Neural progenitor cell (in vitro differentiated cells): ENCODE data around the gene DHRS12. TPM values are rescaled to one million over a fixed set of nuclear protein-coding genes. Genes with fewer than 3 reads are reported as not detected.

Experiments
- DNase-seq: peaks from one replicate; pipeline ENCODE4 v3.0.0-alpha.2; 2016; ENCODE audit warnings: low spot score
- H2AFZ ChIP-seq: fragments of 200-600 bp; sonication (generic); replicated peaks from 2 replicates; pipeline ENCODE4 v1.6.1; 2016; ENCODE audit warnings: antibody characterized with exemption
- H3F3A ChIP-seq: fragments of 200-600 bp; sonication (generic); 2 replicates; pipeline ENCODE4 v1.6.1; 2016; ENCODE audit warnings: antibody characterized with exemption, low read depth
- H3K27ac ChIP-seq: fragments of 200-600 bp; sonication (generic); 2 replicates; pipeline ENCODE4 v1.5.1; 2016; ENCODE audit warnings: mild to moderate bottlenecking
- H3K27me3 ChIP-seq: fragments of 200-600 bp; sonication (generic); 2 replicates; pipeline ENCODE4 v1.6.1; 2016; ENCODE audit warnings: mild to moderate bottlenecking, moderate library complexity
- H3K36me3 ChIP-seq: fragments of 200-600 bp; sonication (generic); 2 replicates; pipeline ENCODE4 v1.5.1; 2016
- H3K4me1 ChIP-seq: fragments of 200-600 bp; sonication (generic); 2 replicates; pipeline ENCODE4 v1.6.1; 2016; ENCODE audit warnings: mixed run types
- H3K4me2 ChIP-seq: fragments of 200-600 bp; sonication (generic); 2 replicates; pipeline ENCODE4 v1.6.1; 2016
- H3K4me3 ChIP-seq: fragments of 200-600 bp; sonication (generic); 2 replicates; pipeline ENCODE4 v1.5.1; 2016
- H3K79me2 ChIP-seq: fragments of 200-600 bp; sonication (generic); 2 replicates; pipeline ENCODE4 v1.6.1; 2016; ENCODE audit warnings: low read depth
- H3K9ac ChIP-seq: fragments of 200-600 bp; sonication (generic); 2 replicates; pipeline ENCODE4 v1.6.1; 2016
- H3K9me3 ChIP-seq: fragments of 200-600 bp; sonication (generic); 2 replicates; pipeline ENCODE4 v1.5.1; 2016; ENCODE audit warnings: low read depth
- H4K20me1 ChIP-seq: fragments of 200-600 bp; sonication (generic); 2 replicates; pipeline ENCODE4 v1.6.1; 2016; ENCODE audit warnings: low read depth
- H3K27ac Mint-ChIP-seq: 3 replicates; pipeline ENCODE4 v1.8.0; 2021; ENCODE audit warnings: mixed read lengths
- H3K27me3 Mint-ChIP-seq: 2 replicates; pipeline ENCODE4 v1.8.0; 2022; ENCODE audit warnings: low read depth, mild to moderate bottlenecking, inconsistent platforms, moderate library complexity, mixed read lengths; ENCODE audit not compliant: insufficient read depth
- H3K36me3 Mint-ChIP-seq: 3 replicates; pipeline ENCODE4 v1.8.0; 2021; ENCODE audit warnings: mixed read lengths
- H3K4me1 Mint-ChIP-seq: 3 replicates; pipeline ENCODE4 v1.8.0; 2021; ENCODE audit warnings: mixed read lengths
- H3K4me3 Mint-ChIP-seq: 3 replicates; pipeline ENCODE4 v1.8.0; 2021; ENCODE audit warnings: mild to moderate bottlenecking, moderate library complexity, mixed read lengths
- H3K9me3 Mint-ChIP-seq: 3 replicates; pipeline ENCODE4 v1.8.0; 2020; ENCODE audit warnings: mixed read lengths
- EZH2 ChIP-seq: fragments of 200-600 bp; sonication (generic); IDR thresholded peaks from 2 replicates; pipeline ENCODE4 v1.6.1; 2017; ENCODE audit warnings: antibody characterized with exemption, mild to moderate bottlenecking, moderate library complexity
- EZH2phosphoT487 ChIP-seq: fragments of 200-600 bp; sonication (generic); IDR thresholded peaks from 2 replicates; pipeline ENCODE4 v1.6.1; 2017; ENCODE audit warnings: antibody characterized with exemption
- total RNA-seq: library from RNA; depleted of rRNA; stranded (reverse); fragments of >200 nt; gene quantifications from 2 replicates; pipeline ENCODE4 v1.2.3, GENCODE V29; 2015; ENCODE audit warnings: low replicate concordance
- TF ChIP-seq, protein P1 (sequence below): fragments of 200-600 bp; sonication (generic); IDR thresholded peaks from 2 replicates; pipeline ENCODE4 v1.5.1; 2017; ENCODE audit warnings: antibody characterized with exemption, mild to moderate bottlenecking

Gene DHRS12
- total RNA-seq, 1 donor from 2014 or later: 5.2 TPM

DNA sequence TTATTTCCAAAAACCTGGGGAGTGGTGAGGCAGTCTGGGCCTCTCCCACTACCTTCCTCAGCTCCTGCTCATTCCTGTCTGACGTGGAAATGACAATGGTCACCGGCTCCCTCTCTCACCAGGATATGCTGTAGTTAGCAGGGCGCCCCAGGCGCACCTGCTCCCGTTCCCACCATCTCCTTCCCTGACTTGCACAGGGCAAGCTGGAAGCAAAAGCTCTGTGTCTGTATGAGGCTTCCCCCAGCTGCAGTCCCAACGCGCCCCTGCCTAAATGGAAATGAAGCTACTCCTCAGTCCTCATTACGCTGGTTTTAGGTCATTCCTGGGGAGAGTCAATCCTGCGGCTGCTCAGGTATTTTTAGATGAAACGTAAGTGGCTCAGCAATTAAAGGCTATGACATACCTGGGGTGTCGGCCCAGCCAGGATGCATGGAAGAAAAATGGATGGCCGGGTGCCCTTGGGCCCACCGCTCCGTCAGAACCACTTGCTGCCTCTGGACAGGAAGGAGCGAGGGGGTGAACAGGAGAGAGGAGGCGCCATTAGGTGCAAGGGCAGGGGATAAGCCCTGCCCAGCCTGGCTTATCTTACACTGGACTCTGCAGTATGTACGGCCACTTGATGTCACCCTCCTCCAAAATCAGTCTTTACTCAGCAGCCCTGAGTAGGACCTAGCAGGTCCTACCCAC is 32.4 kb downstream of the DHRS12 start:
- Histone ChIP-seq H3K9ac (no peak overlapping the region), H3K27ac (no peak overlapping the region), H3K4me3 (no peak overlapping the region), H3K4me2 (no peak overlapping the region), H3K27me3 (no peaks in the 10 kb centered on the region), H4K20me1 (no peaks in the 10 kb centered on the region), H2AFZ (no peak overlapping the region), H3K36me3 (no peaks in the 10 kb centered on the region), H3F3A (peaks cover 7% of the 10 kb centered on the region), H3K9me3 (no peaks in the 10 kb centered on the region), H3K79me2 (no peaks in the 10 kb centered on the region), H3K4me1 (no peaks in the 10 kb centered on the region)
- Mint-ChIP-seq H3K4me1 (peaks cover 4% of the 10 kb centered on the region), H3K4me3 (peak overlapping the region; percentile 37), H3K27ac (peak overlapping the region; percentile 36), H3K36me3 (peaks cover 11% of the 10 kb centered on the region), H3K9me3 (no peaks in the 10 kb centered on the region), H3K27me3 (peaks cover 14% of the 10 kb centered on the region)
- TF ChIP-seq EZH2phosphoT487 (no peak), EZH2 (no peak)
- TF ChIP-seq, protein P1, sequence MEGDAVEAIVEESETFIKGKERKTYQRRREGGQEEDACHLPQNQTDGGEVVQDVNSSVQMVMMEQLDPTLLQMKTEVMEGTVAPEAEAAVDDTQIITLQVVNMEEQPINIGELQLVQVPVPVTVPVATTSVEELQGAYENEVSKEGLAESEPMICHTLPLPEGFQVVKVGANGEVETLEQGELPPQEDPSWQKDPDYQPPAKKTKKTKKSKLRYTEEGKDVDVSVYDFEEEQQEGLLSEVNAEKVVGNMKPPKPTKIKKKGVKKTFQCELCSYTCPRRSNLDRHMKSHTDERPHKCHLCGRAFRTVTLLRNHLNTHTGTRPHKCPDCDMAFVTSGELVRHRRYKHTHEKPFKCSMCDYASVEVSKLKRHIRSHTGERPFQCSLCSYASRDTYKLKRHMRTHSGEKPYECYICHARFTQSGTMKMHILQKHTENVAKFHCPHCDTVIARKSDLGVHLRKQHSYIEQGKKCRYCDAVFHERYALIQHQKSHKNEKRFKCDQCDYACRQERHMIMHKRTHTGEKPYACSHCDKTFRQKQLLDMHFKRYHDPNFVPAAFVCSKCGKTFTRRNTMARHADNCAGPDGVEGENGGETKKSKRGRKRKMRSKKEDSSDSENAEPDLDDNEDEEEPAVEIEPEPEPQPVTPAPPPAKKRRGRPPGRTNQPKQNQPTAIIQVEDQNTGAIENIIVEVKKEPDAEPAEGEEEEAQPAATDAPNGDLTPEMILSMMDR: no peak
- no peak for DNase-seq

DNA sequence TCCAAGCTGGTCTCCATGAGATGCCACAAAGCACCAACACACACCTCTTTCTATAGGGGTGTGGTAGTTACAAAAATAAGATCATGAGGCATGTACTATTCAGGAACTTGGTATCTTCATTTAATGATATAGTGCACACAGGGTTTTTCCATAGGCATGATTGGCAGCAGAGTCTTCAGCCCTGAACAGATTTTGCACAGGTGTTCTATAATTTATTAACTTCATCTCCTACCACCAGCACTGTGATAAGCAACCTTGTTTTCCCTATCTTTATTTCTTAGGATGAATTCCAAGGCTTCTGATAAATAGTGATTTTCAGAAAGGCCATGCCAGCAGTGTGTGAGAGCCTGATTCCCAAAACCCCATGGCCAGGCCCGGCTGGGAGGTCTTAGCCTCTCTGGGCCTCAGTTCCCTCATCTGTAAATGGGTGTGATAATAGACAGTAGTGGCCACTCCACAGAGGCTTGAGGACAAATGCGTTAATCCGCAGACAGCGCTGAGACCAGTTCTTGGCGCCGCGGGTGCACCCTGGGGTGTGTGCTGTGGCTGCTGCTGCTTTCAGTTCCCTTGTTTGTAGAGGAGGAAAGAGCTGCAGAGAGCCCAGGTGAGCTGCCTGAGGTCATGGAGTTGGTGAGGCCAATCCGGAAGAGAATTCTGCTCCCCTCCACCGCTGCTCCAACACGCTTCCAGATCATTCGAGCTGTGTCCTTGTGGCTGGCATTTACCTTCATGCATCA is 33.1 kb downstream of the DHRS12 start:
- Histone ChIP-seq H3K4me2 (no peak overlapping the region), H3K79me2 (no peaks in the 10 kb centered on the region), H3K9me3 (no peaks in the 10 kb centered on the region), H3K27ac (no peak overlapping the region), H3K4me3 (no peak overlapping the region), H3F3A (peaks cover 7% of the 10 kb centered on the region), H3K36me3 (no peaks in the 10 kb centered on the region), H3K9ac (no peak overlapping the region), H3K27me3 (no peaks in the 10 kb centered on the region), H2AFZ (no peak overlapping the region), H4K20me1 (no peaks in the 10 kb centered on the region), H3K4me1 (no peaks in the 10 kb centered on the region)
- H3K4me1 Mint-ChIP-seq: peaks cover 4% of the 10 kb centered on the region
- peaks cover 14% of the 10 kb centered on the region for H3K36me3 Mint-ChIP-seq
- H3K9me3 Mint-ChIP-seq: no peaks in the 10 kb centered on the region
- peak overlapping the region; percentile 36 for H3K27ac Mint-ChIP-seq
- TF ChIP-seq, protein P1: no peak
- TF ChIP-seq EZH2phosphoT487 (no peak), EZH2 (no peak)
- H3K27me3 Mint-ChIP-seq: peaks cover 14% of the 10 kb centered on the region
- no peak for DNase-seq
- no peak overlapping the region for H3K4me3 Mint-ChIP-seq

DNA sequence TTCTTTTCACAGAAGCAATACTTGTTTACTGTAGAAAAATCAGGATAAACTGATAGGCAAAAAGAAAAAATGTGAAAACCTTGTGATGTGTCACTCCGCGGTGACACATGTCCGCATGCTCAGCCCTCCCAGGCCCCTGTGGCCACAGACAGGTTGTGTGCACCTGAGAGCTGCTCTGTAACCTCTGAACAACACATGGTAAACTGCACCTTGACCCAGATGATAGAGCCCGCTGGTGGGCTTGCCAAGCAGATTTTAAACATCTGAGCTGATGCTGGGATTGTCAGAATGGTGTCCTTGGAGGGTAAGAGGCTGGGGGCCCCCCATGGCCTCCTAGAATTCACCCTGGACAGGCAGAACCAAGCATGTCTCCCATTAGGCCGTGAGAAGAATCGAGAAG is 33.8 kb downstream of the DHRS12 start:
- Histone ChIP-seq H3K9me3 (no peaks in the 10 kb centered on the region), H3K79me2 (no peaks in the 10 kb centered on the region), H2AFZ (no peak overlapping the region), H3K36me3 (no peaks in the 10 kb centered on the region), H3K9ac (no peak overlapping the region), H4K20me1 (no peaks in the 10 kb centered on the region), H3K27me3 (no peaks in the 10 kb centered on the region), H3K27ac (no peak overlapping the region), H3K4me2 (no peak overlapping the region), H3K4me1 (no peaks in the 10 kb centered on the region), H3F3A (peaks cover 7% of the 10 kb centered on the region), H3K4me3 (no peak overlapping the region)
- Mint-ChIP-seq H3K36me3 (peaks cover 19% of the 10 kb centered on the region), H3K27me3 (peaks cover 14% of the 10 kb centered on the region), H3K9me3 (no peaks in the 10 kb centered on the region), H3K27ac (no peak overlapping the region), H3K4me3 (no peak overlapping the region), H3K4me1 (peaks cover 9% of the 10 kb centered on the region)
- DNase-seq: no peak
- TF ChIP-seq, protein P1: no peak
- TF ChIP-seq EZH2phosphoT487 (no peak), EZH2 (no peak)
